Middle frontal gyrus (tissue), 1 donor: ENCODE data around the gene CALML5.

ENCODE experiments used
- DNase-seq: peaks from one replicate; pipeline ENCODE4 v3.0.0-alpha.2; 2015; ENCODE audit warnings: low spot score; ENCODE audit errors: extremely low spot score

The CALML5 gene

DNA sequence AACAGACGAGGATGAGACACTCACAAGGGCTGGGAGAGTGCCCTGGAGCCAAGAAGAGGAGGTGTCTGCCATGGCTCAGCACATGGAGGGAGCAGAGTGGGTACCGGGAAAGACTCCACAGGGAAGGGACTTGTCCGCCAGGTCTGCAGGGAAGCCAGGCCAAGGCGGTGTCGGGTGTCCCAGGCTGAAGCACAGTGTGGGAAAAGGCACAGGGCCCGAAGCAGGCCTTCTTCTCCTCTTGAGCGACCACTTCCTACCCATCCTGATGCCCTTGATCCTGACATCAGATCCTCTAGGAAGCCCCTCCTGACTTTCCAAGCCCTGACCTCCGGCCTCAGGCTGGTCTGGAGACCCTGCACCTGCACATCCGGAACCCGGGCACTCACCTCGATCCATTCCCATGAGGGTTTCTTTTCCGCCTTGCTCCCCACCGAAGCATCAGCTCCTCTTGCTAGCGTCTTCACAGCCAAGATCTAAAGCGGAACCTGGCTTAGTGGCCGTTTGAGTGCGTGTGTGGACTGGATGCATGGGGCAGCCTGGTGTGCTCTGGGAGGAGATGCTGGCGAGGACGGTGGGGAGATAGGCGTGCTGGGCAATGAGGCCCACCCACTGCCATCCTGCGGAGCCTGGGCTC, 33.8 kb upstream of the CALML5 start:
- no peak for DNase-seq

- no peak for DNase-seq
Measured at GRCh38 chr10:5532618-5533097, 33.3 kb upstream of the CALML5 start.

DNA sequence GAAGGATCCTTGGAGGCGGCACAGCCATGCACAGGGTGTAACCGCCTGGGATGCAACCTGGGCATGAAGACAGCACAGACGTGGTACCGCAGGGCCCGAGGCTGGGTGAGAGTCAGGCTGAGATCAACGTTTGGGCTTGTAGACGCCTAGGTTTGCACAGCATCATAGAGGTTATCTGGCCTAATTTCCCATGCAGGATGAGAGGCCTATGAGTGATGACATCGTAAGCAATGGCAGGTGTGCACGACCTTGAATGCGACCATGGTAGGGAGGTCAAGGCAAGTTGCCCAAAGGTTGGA, 32.9 kb upstream of the CALML5 start:
- DNase-seq = no peak

DNA sequence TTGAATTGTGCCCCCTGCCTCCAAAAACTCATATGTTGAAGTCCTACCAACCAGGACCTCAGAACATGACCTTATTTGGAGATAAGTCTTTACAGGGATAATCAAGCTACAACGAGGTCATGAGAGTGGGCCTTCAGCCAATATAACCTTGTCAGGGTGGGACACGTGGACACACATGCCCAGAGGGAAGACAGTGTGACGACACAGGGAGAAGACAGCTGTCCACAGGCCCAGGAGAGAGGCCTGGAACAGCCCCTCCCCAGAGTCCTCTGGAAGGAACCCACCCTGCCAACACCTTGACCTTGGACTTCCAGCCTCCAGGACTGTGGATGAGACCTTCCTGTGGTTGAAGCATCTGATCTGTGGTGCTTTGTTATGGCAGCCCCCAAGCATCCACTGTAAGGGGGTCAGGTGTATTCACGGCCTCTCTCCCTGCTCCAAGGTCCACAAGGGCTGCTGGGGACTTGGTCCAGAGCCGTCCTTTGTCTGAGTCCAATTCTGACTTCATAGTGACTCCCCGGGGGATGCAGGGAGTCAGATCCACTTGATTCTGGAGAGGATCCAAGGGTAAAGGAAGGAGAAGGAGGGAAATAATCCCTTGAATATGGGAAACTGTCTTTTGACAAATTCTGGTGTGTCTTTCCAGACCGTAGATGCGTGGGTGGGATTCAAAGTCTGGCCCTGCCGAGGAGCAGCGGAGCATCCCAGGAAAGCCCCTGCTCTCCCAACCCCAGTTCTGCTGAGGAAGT, 32.4 kb upstream of the CALML5 start:
- no peak for DNase-seq

GRCh38 chr10:5530846-5531557, 31.6 kb upstream of the CALML5 start:
- DNase-seq = no peak

DNA sequence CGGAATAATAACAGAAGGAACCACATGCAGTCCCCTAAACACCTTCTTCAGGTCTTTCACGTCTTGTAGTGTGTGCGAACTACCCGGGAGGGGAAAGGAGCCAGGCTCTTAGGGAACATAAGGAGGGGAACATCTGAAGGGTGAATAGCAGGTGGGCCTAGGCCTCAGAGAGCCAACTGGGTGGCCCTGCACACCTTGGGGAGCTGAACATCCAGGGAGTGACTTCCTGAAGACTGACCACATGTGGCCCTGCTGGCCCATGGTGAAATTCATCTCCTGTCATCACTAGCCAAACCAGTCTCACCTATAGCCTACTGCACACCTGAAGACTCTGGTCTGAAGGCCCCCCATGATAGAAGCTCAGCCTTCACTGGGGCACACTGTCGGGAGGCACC, 31.0 kb upstream of the CALML5 start:
- no peak for DNase-seq

DNA sequence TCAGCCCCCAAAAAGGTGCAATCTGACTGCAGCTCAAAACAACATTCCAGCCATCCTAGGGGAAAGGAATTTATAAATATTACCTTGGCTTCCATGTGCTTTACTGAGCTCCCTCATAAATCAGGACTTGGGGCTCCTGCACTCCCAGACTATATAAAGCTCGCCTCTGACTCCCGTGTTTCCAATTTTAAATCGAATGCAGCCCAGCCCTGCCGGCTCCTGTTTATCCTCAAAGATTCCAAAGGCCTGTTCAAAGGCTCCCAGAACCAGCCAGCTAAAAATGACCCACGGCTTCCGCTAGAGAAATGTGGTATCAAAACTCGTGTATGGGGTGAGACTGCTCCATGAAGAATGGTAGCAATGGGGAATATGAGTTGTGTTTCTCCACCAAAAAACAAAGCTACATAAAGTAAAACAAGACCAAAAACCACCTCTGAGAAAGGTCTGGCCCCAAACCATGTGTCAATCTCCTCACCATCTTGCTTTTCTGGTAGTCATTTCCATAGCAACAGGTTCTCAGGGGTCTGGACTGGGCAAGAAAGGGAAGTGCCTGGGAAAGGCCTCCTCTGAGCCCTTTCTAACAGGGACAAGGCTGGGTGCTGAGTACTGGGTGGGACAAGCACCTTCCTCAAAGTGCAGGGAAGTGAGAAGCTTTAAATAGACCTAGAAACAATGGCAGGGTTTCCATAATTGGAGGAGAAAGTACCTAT, 30.5 kb upstream of the CALML5 start:
- no peak for DNase-seq

DNA sequence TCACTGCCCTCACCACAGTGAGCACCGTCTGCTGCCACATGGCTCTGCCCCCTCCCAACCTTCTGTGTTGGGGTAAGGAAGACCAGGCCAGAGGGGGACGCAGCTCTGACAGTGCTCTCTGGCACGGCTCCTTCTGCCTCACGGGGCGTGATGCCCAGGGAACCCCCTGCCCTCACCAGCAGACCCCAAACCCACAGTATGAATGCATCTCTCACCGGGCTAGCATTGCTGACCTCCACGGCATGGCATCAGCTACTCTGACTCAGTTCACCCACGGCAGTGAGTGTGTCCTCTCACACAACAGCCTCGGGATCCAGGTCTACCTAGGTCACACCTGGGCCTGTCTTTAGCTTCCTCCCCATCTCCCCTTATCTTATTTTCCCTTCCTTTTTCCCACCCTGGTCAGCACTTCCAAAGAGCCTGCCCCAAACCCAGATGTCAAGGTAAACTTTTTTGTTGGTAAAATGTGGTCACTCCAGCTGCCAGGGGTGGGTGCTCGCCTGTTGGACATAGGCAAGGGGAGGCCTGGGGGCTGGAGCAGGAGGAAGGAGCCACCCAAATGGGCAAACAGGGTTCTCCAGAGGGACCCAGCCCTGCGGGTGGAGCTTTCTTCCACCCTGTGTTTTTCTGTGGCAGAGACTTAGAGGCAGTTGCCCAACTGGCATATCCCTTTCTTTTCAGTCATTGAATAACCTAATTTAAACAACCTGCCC, 29.8 kb upstream of the CALML5 start:
- DNase-seq = no peak

- no peak for DNase-seq
Measured at GRCh38 chr10:5527332-5528200, 28.2 kb upstream of the CALML5 start.

GRCh38 chr10:5526691-5527331, 27.4 kb upstream of the CALML5 start:
- DNase-seq = no peak

DNA sequence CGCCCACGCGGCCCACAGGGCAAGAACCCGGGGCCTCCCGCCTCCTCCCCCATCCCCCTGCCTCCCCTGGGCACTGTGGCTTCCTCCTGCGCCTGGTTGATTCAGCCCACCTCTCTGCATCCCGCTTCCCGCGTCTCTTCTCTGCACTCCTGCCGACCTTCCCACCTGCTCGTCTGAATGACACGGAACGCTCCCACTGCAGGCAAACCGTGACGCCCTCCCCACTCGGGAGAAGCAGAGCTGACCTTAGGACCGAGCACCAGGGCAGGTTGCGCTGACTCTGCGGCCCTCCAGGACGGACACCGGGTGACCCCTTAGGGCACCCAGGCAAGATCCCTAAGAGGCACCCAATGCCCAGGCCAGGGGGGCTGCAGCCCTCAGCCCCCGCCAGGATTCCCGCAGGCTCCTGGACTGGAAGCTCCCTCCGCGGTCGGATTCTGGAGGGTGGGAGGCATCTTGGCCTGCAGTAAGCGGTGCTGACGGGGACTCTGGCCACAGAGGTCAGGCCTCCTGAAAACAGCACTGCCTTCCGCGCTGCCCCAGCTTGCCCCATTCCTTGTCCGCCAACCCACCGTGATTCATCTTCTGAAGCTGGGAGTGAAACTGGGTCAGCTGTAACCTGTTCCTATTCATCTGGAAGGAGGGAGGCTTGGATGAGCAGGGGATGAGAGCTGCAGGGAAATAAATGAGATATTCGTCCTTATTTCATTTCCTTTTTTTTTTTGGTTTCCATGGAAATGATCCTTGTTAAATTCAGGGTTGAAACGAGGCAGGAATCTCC, 26.4 kb upstream of the CALML5 start:
- no peak for DNase-seq

- no peak for DNase-seq
Measured at GRCh38 chr10:5524641-5525560, 25.5 kb upstream of the CALML5 start, which contains the start of gene CALML3. Gene CALML3 (plus strand): TSS chr10:5524961. CDS start chr10:5525086, 125 bp downstream.

GRCh38 chr10:5523796-5524574, 24.6 kb upstream of the CALML5 start:
- DNase-seq = no peak

- DNase-seq = no peak
Measured at GRCh38 chr10:5522913-5523560, 23.7 kb upstream of the CALML5 start.

- no peak for DNase-seq
Measured at GRCh38 chr10:5519054-5519453, 19.7 kb upstream of the CALML5 start.

DNA sequence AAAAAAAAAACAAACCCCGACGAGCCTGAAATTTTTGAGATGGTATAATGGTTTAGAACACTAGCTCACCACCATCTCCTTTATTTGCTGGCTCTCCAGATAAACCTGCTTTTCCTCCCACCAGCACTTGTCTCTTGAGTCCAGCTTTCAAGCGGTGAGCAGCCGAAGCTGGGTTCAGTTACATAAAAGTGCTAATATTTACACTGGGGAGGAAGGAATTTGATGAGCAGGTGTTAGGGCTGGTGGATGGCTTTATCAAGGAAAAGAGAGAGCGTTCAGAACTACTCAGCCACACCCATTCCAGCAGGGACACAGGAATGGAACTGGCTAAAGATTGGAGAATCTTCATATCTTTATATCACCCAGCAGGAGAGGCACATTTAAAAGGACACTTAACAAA, 18.8 kb upstream of the CALML5 start:
- no peak for DNase-seq

- no peak for DNase-seq
Measured at GRCh38 chr10:5517546-5517945, 18.2 kb upstream of the CALML5 start.
